Bronchial epithelial cell (primary cell): Measurements from ENCODE around the gene RDH5. TPM values are rescaled to one million over a fixed set of nuclear protein-coding genes. Genes with fewer than 3 reads are reported as not detected.
A peak's percentile ranks its signal among the peaks of the same experiment; 100 is the strongest.

Source experiments
- DNase-seq: peaks from one replicate; pipeline ENCODE4 v3.0.0-alpha.2; 2010; ENCODE audit warnings: low read depth
- FAIRE-seq: peaks from 2 replicates; lab custom pipeline; 2011; peaks lifted over from hg19 to GRCh38; lab: Jason Lieb, UNC
- H3K27me3 ChIP-seq: 2 replicates; pipeline ENCODE4 v1.5.1; 2011; ENCODE audit warnings: low read length; ENCODE audit not compliant: control insufficient read depth, insufficient read depth
- H3K36me3 ChIP-seq: 2 replicates; pipeline ENCODE4 v1.5.1; 2011; ENCODE audit warnings: low read length; ENCODE audit not compliant: control insufficient read depth, insufficient read depth
- H3K4me3 ChIP-seq: 2 replicates; pipeline ENCODE4 v1.5.1; 2011; ENCODE audit warnings: mild to moderate bottlenecking, low read depth, low read length, control low read depth
- CTCF ChIP-seq: IDR thresholded peaks from 2 replicates; pipeline ENCODE4 v1.5.1; 2011; ENCODE audit warnings: mild to moderate bottlenecking, moderate library complexity, low read length, control low read depth, inconsistent platforms; ENCODE audit not compliant: insufficient read depth, severe bottlenecking
- total RNA-seq: library from RNA; depleted of rRNA; stranded (reverse); fragments of >200 nt; gene quantifications from 2 replicates; pipeline ENCODE4 v1.2.1, GENCODE V29; 2014

The RDH5 gene
- total RNA-seq, 1 donor from 2014 or later = 1.1 TPM

- DNase-seq (no peak), FAIRE-seq (no peak)
- no peaks in the 10 kb centered on the region for H3K27me3 ChIP-seq
- TF ChIP-seq CTCF = no peak
- H3K36me3 ChIP-seq = peaks cover 23% of the 10 kb centered on the region
- H3K4me3 ChIP-seq = no peak overlapping the region
Observed at GRCh38 chr12:55721601-55722213, 1.5 kb downstream of the RDH5 start.

- Histone ChIP-seq H3K4me3 (no peak overlapping the region), H3K36me3 (peaks cover 26% of the 10 kb centered on the region), H3K27me3 (no peaks in the 10 kb centered on the region)
- DNase-seq (no peak), FAIRE-seq (no peak)
- no peak for TF ChIP-seq CTCF
Observed at GRCh38 chr12:55722948-55723347, 2.8 kb downstream of the RDH5 start.

GRCh38 chr12:55723516-55724225 is 3.5 kb downstream of the RDH5 start:
- H3K4me3 ChIP-seq = no peak overlapping the region
- no peak for DNase-seq
- H3K27me3 ChIP-seq = no peaks in the 10 kb centered on the region
- no peak for TF ChIP-seq CTCF
- no peak for FAIRE-seq
- peaks cover 26% of the 10 kb centered on the region for H3K36me3 ChIP-seq

GRCh38 chr12:55724226-55724939 is 4.2 kb downstream of the RDH5 start:
- FAIRE-seq (no peak), DNase-seq (peak; percentile 54)
- TF ChIP-seq CTCF = peak; percentile 75
- no peak overlapping the region for H3K4me3 ChIP-seq
- no peaks in the 10 kb centered on the region for H3K27me3 ChIP-seq
- peaks cover 26% of the 10 kb centered on the region for H3K36me3 ChIP-seq

GRCh38 chr12:55724940-55725309 is 4.7 kb downstream of the RDH5 start:
- no peaks in the 10 kb centered on the region for H3K27me3 ChIP-seq
- no peak for TF ChIP-seq CTCF
- peaks cover 26% of the 10 kb centered on the region for H3K36me3 ChIP-seq
- no peak overlapping the region for H3K4me3 ChIP-seq
- DNase-seq (no peak), FAIRE-seq (no peak)
